CD14-positive monocyte (primary cell): ENCODE results near the gene SRGAP1. TPM values are rescaled to one million over a fixed set of nuclear protein-coding genes. Genes with fewer than 3 reads are reported as not detected.

Experiments
- DNase-seq, 3 donors: peaks; one replicate each; pipeline ENCODE4 v3.0.0-alpha.2; 2011 to 2022
- H2AFZ ChIP-seq: 2 replicates; pipeline ENCODE4 v1.6.0; 2012; ENCODE audit warnings: mild to moderate bottlenecking, low read depth, low read length, inconsistent platforms; ENCODE audit not compliant: insufficient read depth, poor library complexity, severe bottlenecking
- H3K27ac ChIP-seq, 2 donors: 1 replicate in 1 of 2; 2 replicates in 1 of 2; pipeline ENCODE4 v1.5.1; 2012 to 2013; ENCODE audit warnings: low read length in 2 of 2, control low read depth in 1 of 2, inconsistent platforms in 1 of 2, low read depth in 1 of 2, mild to moderate bottlenecking in 1 of 2
- H3K27me3 ChIP-seq, 2 donors: one replicate each; pipeline versions ENCODE4 v1.6.0 to v1.6.1; 2011 to 2013; ENCODE audit warnings: low read length in 2 of 2; ENCODE audit not compliant: control insufficient read depth in 2 of 2, insufficient read depth in 2 of 2
- H3K36me3 ChIP-seq, 2 donors: replicated peaks in 1 of 2; 1 replicate in 1 of 2; 2 replicates in 1 of 2; pipeline versions ENCODE4 v1.5.1 to v1.6.1; 2012 to 2013; ENCODE audit warnings: low read length in 2 of 2, control low read depth in 1 of 2, inconsistent platforms in 1 of 2, mild to moderate bottlenecking in 1 of 2; ENCODE audit not compliant: insufficient read depth in 2 of 2, control insufficient read depth in 1 of 2
- H3K4me1 ChIP-seq, 2 donors: 1 replicate in 1 of 2; 2 replicates in 1 of 2; pipeline versions ENCODE4 v1.5.1 to v1.6.1; 2012 to 2013; ENCODE audit warnings: low read length in 2 of 2, control low read depth in 1 of 2, inconsistent platforms in 1 of 2, mild to moderate bottlenecking in 1 of 2, moderate library complexity in 1 of 2; ENCODE audit not compliant: insufficient read depth in 2 of 2, control insufficient read depth in 1 of 2
- H3K4me2 ChIP-seq: replicated peaks from 2 replicates; pipeline ENCODE3; 2012; ENCODE audit warnings: low read length, moderate library complexity, mild to moderate bottlenecking; ENCODE audit not compliant: poor library complexity, severe bottlenecking; ENCODE audit errors: extremely low read depth
- H3K4me3 ChIP-seq, 3 experiments: fragments of 200-600 bp in 1 of 3; sonication (generic) in 1 of 3; replicated peaks in 1 of 3; 1 replicate in 2 of 3; 2 replicates in 1 of 3; pipeline ENCODE4 v1.5.1; 2011 to 2013; ENCODE audit warnings: low read length in 3 of 3, mild to moderate bottlenecking in 3 of 3, control low read depth in 2 of 3, low read depth in 2 of 3, inconsistent platforms in 1 of 3, moderate library complexity in 1 of 3
- H3K79me2 ChIP-seq: 2 replicates; pipeline ENCODE4 v1.6.0; 2012; ENCODE audit warnings: mild to moderate bottlenecking, control low read depth, inconsistent platforms, low read length, moderate library complexity; ENCODE audit not compliant: insufficient read depth
- H3K9ac ChIP-seq: 2 replicates; pipeline ENCODE4 v1.6.0; 2017; ENCODE audit warnings: low read length, mild to moderate bottlenecking; ENCODE audit not compliant: insufficient read depth, poor library complexity, severe bottlenecking
- H3K9me3 ChIP-seq, 2 donors: replicated peaks in 1 of 2; 1 replicate in 1 of 2; 2 replicates in 1 of 2; pipeline versions ENCODE4 v1.5.1 to v1.6.1; 2012 to 2013; ENCODE audit warnings: low read length in 2 of 2, control low read depth in 1 of 2; ENCODE audit not compliant: control insufficient read depth in 1 of 2, insufficient read depth in 1 of 2
- H4K20me1 ChIP-seq: 2 replicates; pipeline ENCODE4 v1.6.0; 2012; ENCODE audit warnings: mild to moderate bottlenecking, low read length, control low read depth, moderate library complexity; ENCODE audit not compliant: insufficient read depth
- H3K27ac Mint-ChIP-seq, 7 donors: one replicate each; pipeline ENCODE4 v1.8.0; 2020; ENCODE audit warnings: mild to moderate bottlenecking in 7 of 7, mixed read lengths in 7 of 7, moderate library complexity in 6 of 7, inconsistent platforms in 2 of 7
- H3K27me3 Mint-ChIP-seq, 3 donors: one replicate each; pipeline ENCODE4 v1.8.0; 2021 to 2022; ENCODE audit warnings: low read depth in 3 of 3, mild to moderate bottlenecking in 3 of 3, mixed read lengths in 3 of 3, moderate library complexity in 3 of 3, inconsistent platforms in 1 of 3
- H3K36me3 Mint-ChIP-seq, 2 donors: one replicate each; pipeline ENCODE4 v1.8.0; 2020; ENCODE audit warnings: mixed read lengths in 2 of 2, inconsistent platforms in 1 of 2, mild to moderate bottlenecking in 1 of 2
- H3K4me1 Mint-ChIP-seq: one replicate; pipeline ENCODE4 v1.8.0; 2020; ENCODE audit warnings: mild to moderate bottlenecking, mixed read lengths
- H3K4me3 Mint-ChIP-seq, 2 donors: one replicate each; pipeline ENCODE4 v1.8.0; 2020; ENCODE audit warnings: mild to moderate bottlenecking in 2 of 2, mixed read lengths in 2 of 2, moderate library complexity in 1 of 2
- H3K9me3 Mint-ChIP-seq, 7 donors: one replicate each; pipeline ENCODE4 v1.8.0; 2020 to 2022; ENCODE audit warnings: mixed read lengths in 7 of 7, mild to moderate bottlenecking in 6 of 7, moderate library complexity in 6 of 7, inconsistent platforms in 2 of 7
- WGBS: methylation state at CpG from one replicate; pipeline ENCODE4 v1.1.5; 2013; ENCODE audit warnings: missing lambda C conversion rate; ENCODE audit not compliant: insufficient coverage; 5-methylcytosine and 5-hydroxymethylcytosine counted together
- intact Hi-C, 2 donors: fragments of 100-400 bp; cut with micrococcal nuclease; formaldehyde crosslinking; loops; one replicate each; pipeline versions ENCODE4 v1.15.0 to v1.15.1; 2023
- polyA plus RNA-seq, 3 donors: library from polyadenylated mRNA; depleted of rRNA in 1 of 3; unstranded in 2 of 3; stranded (reverse) in 1 of 3; fragments of 300-500 nt in 2 of 3; fragments of >200 nt in 1 of 3; fragmentation: Illumina TruSeq in 2 of 3; gene quantifications; 1 replicate in 2 of 3; 2 replicates in 1 of 3; pipeline ENCODE4 v1.2.3, GENCODE V29; 2012 to 2021
- TF ChIP-seq, protein P1 (sequence below): fragments of 200-600 bp; IDR thresholded peaks from one replicate; pipeline ENCODE4 v1.8.0; 2022; ENCODE audit warnings: antibody characterized with exemption, mild to moderate bottlenecking

The SRGAP1 gene
- polyA plus RNA-seq, 3 donors = 0.05 to 0.52 (median 0.07) TPM

DNA sequence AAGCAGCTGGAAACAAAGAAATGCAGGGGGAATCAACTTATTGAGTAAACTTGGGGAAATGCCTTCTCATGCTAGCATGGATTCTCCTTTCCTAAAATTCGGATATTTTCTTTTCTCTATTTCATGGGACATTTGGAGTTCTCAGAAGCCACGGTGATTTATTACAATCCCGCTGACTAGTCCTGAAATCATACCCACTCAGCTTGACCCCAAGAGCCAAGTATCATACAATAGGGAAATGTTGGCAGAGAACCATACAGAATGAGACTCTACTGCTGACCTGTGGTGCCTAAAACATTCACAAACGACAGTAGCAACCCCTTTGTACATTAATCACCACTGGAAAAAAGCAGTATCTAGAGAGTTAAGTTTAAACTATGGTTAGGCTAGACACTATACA, 265.2 kb downstream of the SRGAP1 start:
- Histone ChIP-seq H2AFZ (no peak overlapping the region), H3K27ac (no peak overlapping the region), H4K20me1 (no peaks in the 10 kb centered on the region), H3K27me3 (no peaks in the 10 kb centered on the region), H3K79me2 (no peaks in the 10 kb centered on the region), H3K4me1 (no peaks in the 10 kb centered on the region), H3K4me2 (no peak overlapping the region), H3K36me3 (no peaks in the 10 kb centered on the region), H3K4me3 (no peak overlapping the region), H3K9ac (no peak overlapping the region), H3K9me3 (no peaks in the 10 kb centered on the region)
- TF ChIP-seq, protein P1, sequence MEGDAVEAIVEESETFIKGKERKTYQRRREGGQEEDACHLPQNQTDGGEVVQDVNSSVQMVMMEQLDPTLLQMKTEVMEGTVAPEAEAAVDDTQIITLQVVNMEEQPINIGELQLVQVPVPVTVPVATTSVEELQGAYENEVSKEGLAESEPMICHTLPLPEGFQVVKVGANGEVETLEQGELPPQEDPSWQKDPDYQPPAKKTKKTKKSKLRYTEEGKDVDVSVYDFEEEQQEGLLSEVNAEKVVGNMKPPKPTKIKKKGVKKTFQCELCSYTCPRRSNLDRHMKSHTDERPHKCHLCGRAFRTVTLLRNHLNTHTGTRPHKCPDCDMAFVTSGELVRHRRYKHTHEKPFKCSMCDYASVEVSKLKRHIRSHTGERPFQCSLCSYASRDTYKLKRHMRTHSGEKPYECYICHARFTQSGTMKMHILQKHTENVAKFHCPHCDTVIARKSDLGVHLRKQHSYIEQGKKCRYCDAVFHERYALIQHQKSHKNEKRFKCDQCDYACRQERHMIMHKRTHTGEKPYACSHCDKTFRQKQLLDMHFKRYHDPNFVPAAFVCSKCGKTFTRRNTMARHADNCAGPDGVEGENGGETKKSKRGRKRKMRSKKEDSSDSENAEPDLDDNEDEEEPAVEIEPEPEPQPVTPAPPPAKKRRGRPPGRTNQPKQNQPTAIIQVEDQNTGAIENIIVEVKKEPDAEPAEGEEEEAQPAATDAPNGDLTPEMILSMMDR = no peak
- WGBS = no CpG with 5 or more reads among the region's 4 CpGs
- Mint-ChIP-seq H3K27me3 (peaks cover 0 to 2% (median 0%) of the 10 kb centered on the region in 3 donors), H3K36me3 (no peaks in the 10 kb centered on the region), H3K27ac (no peak overlapping the region), H3K4me3 (no peak overlapping the region), H3K4me1 (no peaks in the 10 kb centered on the region), H3K9me3 (peaks cover 0 to 7% (median 0%) of the 10 kb centered on the region in 7 donors)
- DNase-seq = no peak
- intact Hi-C loops = loop anchor here in 1 of 2 donors (10.0 kb wide), 1 partner anchor 135 kb away; no protein-coding TSS in a partner anchor

DNA sequence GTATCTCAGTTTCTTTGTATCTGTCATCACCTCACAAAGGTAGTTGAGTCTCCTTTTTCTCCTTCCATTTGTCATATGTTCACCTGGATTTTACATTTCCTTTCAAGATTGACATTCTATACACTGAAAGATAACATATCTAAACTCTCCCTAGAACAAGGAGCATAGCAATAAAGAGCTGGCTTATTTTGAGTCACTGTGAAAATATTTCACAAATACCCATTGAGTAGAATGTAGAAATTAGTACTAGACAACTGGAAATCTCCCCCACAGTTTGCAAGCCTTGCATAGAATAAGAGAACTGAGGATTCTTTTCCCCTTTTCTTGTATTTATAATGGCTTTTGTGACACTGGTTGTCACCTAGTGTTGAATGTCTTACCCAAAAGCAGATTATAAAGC, 266.4 kb downstream of the SRGAP1 start:
- Histone ChIP-seq H3K4me3 (no peak overlapping the region), H3K27me3 (no peaks in the 10 kb centered on the region), H3K9ac (no peak overlapping the region), H3K4me2 (no peak overlapping the region), H3K4me1 (no peaks in the 10 kb centered on the region), H3K36me3 (no peaks in the 10 kb centered on the region), H2AFZ (no peak overlapping the region), H3K79me2 (no peaks in the 10 kb centered on the region), H3K27ac (no peak overlapping the region), H4K20me1 (no peaks in the 10 kb centered on the region), H3K9me3 (no peaks in the 10 kb centered on the region)
- Mint-ChIP-seq H3K4me1 (no peaks in the 10 kb centered on the region), H3K36me3 (no peaks in the 10 kb centered on the region), H3K27me3 (no peaks in the 10 kb centered on the region), H3K4me3 (no peak overlapping the region), H3K27ac (no peak overlapping the region), H3K9me3 (peaks cover 0 to 8% (median under 1%) of the 10 kb centered on the region in 7 donors)
- no peak for DNase-seq
- TF ChIP-seq, protein P1 = no peak
- intact Hi-C loops = no loop called here
